GM15510 (cell line): ENCODE results near the gene SNX15.

ENCODE experiments used
- POLR2A ChIP-seq: IDR thresholded peaks from 3 replicates; pipeline ENCODE4 v1.6.1; 2011; ENCODE audit warnings: borderline replicate concordance; ENCODE audit not compliant: insufficient read length; ENCODE audit errors: extremely low read depth

SNX15 gene

DNA sequence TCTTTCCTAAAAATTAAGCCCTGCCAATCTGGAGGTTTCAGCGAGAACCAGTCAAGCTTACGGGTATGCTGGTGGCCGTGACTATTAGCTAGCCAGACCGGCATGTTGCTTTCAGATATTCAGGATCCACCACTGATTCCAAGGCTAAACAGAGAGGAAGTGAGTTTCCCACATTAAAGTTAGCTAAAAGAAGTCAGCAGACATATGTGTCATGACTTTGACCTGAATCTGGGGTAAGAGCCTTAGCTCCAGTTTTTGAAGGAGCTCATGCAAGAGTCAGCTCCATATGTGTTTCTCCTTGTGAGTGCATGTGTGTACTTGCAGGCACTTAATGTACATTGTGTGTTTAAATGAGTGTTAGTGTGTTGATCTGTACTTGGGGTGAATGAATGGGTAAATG is 58.2 kb downstream of the SNX15 start:
- TF ChIP-seq POLR2A, result no peak

DNA sequence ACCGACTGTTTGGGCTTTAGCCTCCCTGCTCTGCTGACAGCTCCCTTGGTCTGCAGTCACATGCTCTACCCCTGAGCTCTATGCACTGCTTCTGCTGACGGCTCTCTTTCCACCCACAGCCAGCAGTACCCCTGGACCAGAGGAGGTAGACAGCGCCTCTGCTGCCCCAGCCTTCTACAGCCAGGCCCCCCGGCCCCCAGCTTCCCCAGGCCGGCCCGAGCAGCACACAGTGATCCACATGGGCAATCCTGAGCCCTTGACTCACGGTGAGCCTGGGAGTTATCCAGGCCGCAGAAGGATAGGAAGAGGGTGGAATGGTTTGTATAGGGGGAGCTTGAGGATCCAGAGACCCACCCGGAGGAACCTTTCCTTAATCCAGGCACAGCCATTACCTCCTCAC is 59.6 kb downstream of the SNX15 start:
- TF ChIP-seq POLR2A, result no peak

DNA sequence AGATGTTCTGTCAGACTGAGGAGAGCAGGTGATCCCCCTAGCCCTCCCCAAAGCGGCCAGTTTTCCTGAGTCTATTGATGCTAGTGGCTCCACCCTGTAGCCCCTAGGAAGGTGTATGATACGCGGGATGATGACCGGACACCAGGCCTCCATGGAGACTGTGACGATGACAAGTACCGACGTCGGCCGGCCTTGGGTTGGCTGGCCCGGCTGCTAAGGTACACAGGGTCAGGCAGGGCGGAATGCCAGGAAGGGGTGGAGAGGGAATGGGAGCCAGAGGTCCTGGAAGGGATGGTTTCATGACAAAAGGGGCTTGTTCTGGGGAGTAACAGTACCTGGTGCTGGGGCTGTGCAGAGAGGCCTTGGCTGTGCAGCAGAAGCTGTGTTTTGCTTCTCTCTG is 60.0 kb downstream of the SNX15 start:
- no peak for TF ChIP-seq POLR2A

DNA sequence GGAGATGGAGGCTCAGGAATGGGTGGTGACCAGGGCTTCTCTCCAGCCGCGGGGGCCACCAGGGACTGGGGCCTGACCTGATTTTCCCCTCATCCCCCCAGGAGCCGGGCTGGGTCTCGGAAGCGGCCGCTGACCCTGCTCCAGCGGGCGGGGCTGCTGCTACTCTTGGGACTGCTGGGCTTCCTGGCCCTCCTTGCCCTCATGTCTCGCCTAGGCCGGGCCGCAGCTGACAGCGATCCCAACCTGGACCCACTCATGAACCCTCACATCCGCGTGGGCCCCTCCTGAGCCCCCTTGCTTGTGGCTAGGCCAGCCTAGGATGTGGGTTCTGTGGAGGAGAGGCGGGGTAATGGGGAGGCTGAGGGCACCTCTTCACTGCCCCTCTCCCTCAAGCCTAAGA is 60.6 kb downstream of the SNX15 start:
- TF ChIP-seq POLR2A, result no peak

DNA sequence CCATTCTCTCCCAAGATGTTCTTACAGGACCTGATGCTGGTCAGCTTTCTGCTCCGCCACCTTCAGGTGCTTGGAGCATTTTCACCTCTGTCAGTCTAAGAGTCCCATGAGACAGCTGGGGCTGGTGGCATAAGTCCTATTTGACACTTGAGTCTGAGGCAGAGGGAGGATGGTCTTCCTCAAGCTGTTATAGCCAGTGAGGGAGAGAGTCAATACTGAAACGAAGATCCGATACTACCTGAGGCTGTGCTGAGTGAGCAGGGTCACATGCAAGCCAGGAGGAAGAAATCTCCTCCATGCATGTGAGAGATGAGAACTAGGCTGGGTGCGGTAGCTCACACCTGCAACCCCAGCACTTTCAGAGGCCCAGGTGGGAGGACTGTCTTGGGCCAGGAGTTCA is 62.4 kb downstream of the SNX15 start:
- no peak for TF ChIP-seq POLR2A
